ENCODE measurements around the gene ELMOD2.

DNA sequence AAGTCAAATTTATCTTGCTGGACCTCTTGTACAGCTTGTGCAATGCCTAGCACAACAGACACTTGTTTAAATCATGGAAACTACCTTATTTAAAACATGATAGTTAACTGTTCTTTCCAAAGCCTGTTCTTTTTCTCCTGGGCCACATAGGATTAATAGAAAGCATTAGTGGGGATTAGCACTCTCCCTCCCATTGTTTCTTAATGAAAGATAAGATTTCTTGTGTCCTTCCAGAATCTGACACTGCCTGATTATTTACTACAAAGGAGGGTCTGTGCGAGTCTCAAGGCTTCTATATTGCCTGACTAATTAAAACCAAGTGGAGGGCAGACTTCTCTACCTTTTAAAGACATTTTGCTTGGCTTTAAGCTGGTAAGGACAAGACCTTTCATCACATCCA is 8.5 kb upstream of the ELMOD2 start:
- TF ChIP-seq TAF1 (CRISPR knock-in tag; IDR thresholded peaks at IDR 0.05) = no peak
- TF ChIP-seq POLR2A (IDR thresholded peaks at IDR 0.05; ENCODE audit: insufficient read depth in 1 of 2, low read depth in 2 of 2, low read length in 2 of 2) = no peak
- no peak for TF ChIP-seq HMGXB4 (CRISPR knock-in tag; IDR thresholded peaks at IDR 0.05; ENCODE audit: borderline replicate concordance in 1 of 2, low read depth in 1 of 2)
- no peak for TF ChIP-seq ZSCAN21 (CRISPR knock-in tag; IDR thresholded peaks at IDR 0.05; ENCODE audit: borderline replicate concordance)
